Measurements from ENCODE around the gene NR2E3. TPM values are rescaled to one million over a fixed set of nuclear protein-coding genes. Genes with fewer than 3 reads are reported as not detected.

NR2E3 gene
- total and polyA plus RNA-seq, 2 donors from 2014 or later: 0.19 TPM; not detected in 1

DNA sequence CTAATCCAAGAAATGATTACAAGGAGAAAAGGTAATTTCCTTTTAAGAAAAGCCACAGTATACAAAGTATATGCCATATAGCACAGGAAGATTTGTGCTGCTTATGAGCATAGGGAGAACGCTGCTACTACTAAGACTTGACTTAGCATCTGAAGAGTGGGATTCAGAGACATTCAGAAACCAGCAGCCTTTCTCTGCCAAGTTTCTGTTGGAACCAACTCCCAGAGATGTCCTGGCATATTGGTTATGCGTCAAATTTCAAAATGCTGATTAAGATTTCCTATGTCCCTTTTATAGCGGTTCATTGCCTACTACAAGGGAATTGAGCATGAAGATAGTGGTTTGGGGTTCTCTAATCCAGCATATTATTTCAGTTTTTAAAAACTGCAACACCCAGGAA, 4.9 kb downstream of the NR2E3 start:
- Histone ChIP-seq H3K36me3 (ENCODE audit: control insufficient read depth in 2 of 3, insufficient read depth in 3 of 3, low read length in 3 of 3) (no peaks in the 10 kb centered on the region), H3K9ac (ENCODE audit: low read length in 3 of 3) (no peak overlapping the region), H3K27me3 (ENCODE audit: control insufficient read depth, insufficient read depth, low read length) (no peaks in the 10 kb centered on the region), H3K27ac (ENCODE audit: low read depth in 2 of 2, low read length in 2 of 2) (no peak overlapping the region), H3K4me3 (ENCODE audit: low read length in 3 of 3) (no peak overlapping the region), H3K4me1 (ENCODE audit: control insufficient read depth in 2 of 3, insufficient read depth in 2 of 3, low read depth in 1 of 3, low read length in 3 of 3) (no peaks in the 10 kb centered on the region), H3K9me3 (ENCODE audit: control insufficient read depth in 2 of 3, insufficient read depth in 1 of 3, low read length in 3 of 3) (no peaks in the 10 kb centered on the region)
- intact Hi-C loops (cut with DNase I): no loop called here
- TF ChIP-seq, protein P1, sequence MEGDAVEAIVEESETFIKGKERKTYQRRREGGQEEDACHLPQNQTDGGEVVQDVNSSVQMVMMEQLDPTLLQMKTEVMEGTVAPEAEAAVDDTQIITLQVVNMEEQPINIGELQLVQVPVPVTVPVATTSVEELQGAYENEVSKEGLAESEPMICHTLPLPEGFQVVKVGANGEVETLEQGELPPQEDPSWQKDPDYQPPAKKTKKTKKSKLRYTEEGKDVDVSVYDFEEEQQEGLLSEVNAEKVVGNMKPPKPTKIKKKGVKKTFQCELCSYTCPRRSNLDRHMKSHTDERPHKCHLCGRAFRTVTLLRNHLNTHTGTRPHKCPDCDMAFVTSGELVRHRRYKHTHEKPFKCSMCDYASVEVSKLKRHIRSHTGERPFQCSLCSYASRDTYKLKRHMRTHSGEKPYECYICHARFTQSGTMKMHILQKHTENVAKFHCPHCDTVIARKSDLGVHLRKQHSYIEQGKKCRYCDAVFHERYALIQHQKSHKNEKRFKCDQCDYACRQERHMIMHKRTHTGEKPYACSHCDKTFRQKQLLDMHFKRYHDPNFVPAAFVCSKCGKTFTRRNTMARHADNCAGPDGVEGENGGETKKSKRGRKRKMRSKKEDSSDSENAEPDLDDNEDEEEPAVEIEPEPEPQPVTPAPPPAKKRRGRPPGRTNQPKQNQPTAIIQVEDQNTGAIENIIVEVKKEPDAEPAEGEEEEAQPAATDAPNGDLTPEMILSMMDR (IDR thresholded peaks at IDR 0.05; ENCODE audit: borderline replicate concordance, extremely low read depth, insufficient read depth): no peak
- FAIRE-seq (no peak), DNase-seq (no peak)

- no peak for DNase-seq
- H3K4me1 ChIP-seq (ENCODE audit: control insufficient read depth in 2 of 3, insufficient read depth in 2 of 3, low read depth in 1 of 3, low read length in 3 of 3): no peaks in the 10 kb centered on the region
- H3K9me3 ChIP-seq (ENCODE audit: control insufficient read depth in 2 of 3, insufficient read depth in 1 of 3, low read length in 3 of 3): peaks cover 0 to 9% (median 0%) of the 10 kb centered on the region in 3 donors
- H3K27me3 ChIP-seq (ENCODE audit: control insufficient read depth, insufficient read depth, low read length): no peaks in the 10 kb centered on the region
- H3K27ac ChIP-seq (ENCODE audit: low read depth in 2 of 2, low read length in 2 of 2): no peak overlapping the region
- peaks cover 3 to 5% (median 4%) of the 10 kb centered on the region in 3 donors for H3K36me3 ChIP-seq (ENCODE audit: control insufficient read depth in 2 of 3, insufficient read depth in 3 of 3, low read length in 3 of 3)
- intact Hi-C loops (cut with DNase I): no loop called here
- TF ChIP-seq, protein P1 (IDR thresholded peaks at IDR 0.05; ENCODE audit: borderline replicate concordance, extremely low read depth, insufficient read depth): no peak
- no peak overlapping the region for H3K9ac ChIP-seq (ENCODE audit: low read length in 3 of 3)
- FAIRE-seq: no peak
- no peak overlapping the region for H3K4me3 ChIP-seq (ENCODE audit: low read length in 3 of 3)
Observed at GRCh38 chr15:71817351-71817750, 7.0 kb downstream of the NR2E3 start.

DNA sequence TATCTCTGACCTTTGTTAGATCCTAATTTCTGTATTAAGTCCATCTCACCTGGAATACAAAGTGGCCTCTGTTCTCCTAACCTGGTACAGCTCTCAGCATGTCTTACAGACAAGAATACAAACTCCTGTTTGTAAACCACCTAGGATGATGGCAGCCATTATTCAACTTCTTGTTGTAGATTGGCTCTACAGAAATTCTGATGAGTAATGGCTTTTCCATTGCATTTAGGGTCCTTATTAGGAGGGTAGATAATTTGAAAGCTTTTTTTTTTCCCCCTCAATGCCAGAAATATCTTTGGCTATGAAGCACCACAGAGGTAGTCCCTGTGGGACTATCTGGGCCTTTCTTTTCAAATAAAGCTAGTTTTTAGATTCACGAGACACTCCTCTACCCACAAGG, 9.8 kb downstream of the NR2E3 start:
- Histone ChIP-seq H3K36me3 (ENCODE audit: control insufficient read depth in 2 of 3, insufficient read depth in 3 of 3, low read length in 3 of 3) (peaks cover 5 to 13% (median 6%) of the 10 kb centered on the region in 3 donors), H3K9ac (ENCODE audit: low read length in 3 of 3) (no peak overlapping the region), H3K4me1 (ENCODE audit: control insufficient read depth in 2 of 3, insufficient read depth in 2 of 3, low read depth in 1 of 3, low read length in 3 of 3) (no peaks in the 10 kb centered on the region), H3K27me3 (ENCODE audit: control insufficient read depth, insufficient read depth, low read length) (no peaks in the 10 kb centered on the region), H3K27ac (ENCODE audit: low read depth in 2 of 2, low read length in 2 of 2) (no peak overlapping the region), H3K4me3 (ENCODE audit: low read length in 3 of 3) (no peak overlapping the region), H3K9me3 (ENCODE audit: control insufficient read depth in 2 of 3, insufficient read depth in 1 of 3, low read length in 3 of 3) (peaks cover 0 to 13% (median 0%) of the 10 kb centered on the region in 3 donors)
- TF ChIP-seq, protein P1 (IDR thresholded peaks at IDR 0.05; ENCODE audit: borderline replicate concordance, extremely low read depth, insufficient read depth): no peak
- no peak for FAIRE-seq
- no peak for DNase-seq
- intact Hi-C loops (cut with DNase I): no loop called here

DNA sequence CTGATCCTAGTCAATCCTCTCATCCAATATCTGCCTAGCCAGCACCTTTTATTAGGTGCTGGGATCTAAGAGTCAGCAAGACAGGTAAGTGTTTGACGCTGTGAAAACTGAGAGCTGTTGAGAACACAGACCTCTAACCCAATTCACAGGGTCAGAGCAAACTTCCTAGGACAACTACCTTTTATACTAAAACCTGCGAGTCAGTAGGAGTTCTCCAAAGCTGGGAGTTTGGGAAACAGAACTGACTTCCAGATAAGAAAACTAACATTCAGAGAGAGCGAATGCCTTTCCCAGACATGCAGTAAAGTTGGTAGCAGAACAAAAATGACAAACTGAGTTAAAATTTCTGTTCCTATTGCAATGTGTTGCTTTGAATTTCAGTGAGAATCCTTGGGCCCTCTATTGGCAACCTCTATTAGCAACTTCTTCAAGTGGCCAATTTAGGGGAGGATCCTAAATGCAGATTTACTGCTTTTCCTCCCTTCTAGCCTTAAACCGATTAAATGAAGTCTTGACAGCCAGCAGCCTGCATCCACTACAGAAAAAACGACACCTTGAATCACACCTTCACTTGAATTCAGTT, 11.3 kb downstream of the NR2E3 start:
- DNase-seq: no peak
- Histone ChIP-seq H3K4me3 (ENCODE audit: low read length in 3 of 3) (no peak overlapping the region), H3K9me3 (ENCODE audit: control insufficient read depth in 2 of 3, insufficient read depth in 1 of 3, low read length in 3 of 3) (peaks cover 0 to 13% (median 0%) of the 10 kb centered on the region in 3 donors), H3K36me3 (ENCODE audit: control insufficient read depth in 2 of 3, insufficient read depth in 3 of 3, low read length in 3 of 3) (peaks cover 5 to 24% (median 12%) of the 10 kb centered on the region in 3 donors), H3K9ac (ENCODE audit: low read length in 3 of 3) (no peak overlapping the region), H3K27ac (ENCODE audit: low read depth in 2 of 2, low read length in 2 of 2) (no peak overlapping the region), H3K27me3 (ENCODE audit: control insufficient read depth, insufficient read depth, low read length) (no peaks in the 10 kb centered on the region), H3K4me1 (ENCODE audit: control insufficient read depth in 2 of 3, insufficient read depth in 2 of 3, low read depth in 1 of 3, low read length in 3 of 3) (no peaks in the 10 kb centered on the region)
- no peak for FAIRE-seq
- TF ChIP-seq, protein P1 (IDR thresholded peaks at IDR 0.05; ENCODE audit: borderline replicate concordance, extremely low read depth, insufficient read depth): no peak
- intact Hi-C loops (cut with DNase I): no loop called here

Data from kidney (tissue), 14 donors.